Measurements from ENCODE around the gene ATOX1.
A peak's percentile ranks its signal among the peaks of the same experiment; 100 is the strongest.
"Not testable (repeated sequence)": the region's sequence is repeated elsewhere in the genome, so short reads cannot be mapped to it uniquely, and the experiment has no call there.

The ATOX1 gene

DNA sequence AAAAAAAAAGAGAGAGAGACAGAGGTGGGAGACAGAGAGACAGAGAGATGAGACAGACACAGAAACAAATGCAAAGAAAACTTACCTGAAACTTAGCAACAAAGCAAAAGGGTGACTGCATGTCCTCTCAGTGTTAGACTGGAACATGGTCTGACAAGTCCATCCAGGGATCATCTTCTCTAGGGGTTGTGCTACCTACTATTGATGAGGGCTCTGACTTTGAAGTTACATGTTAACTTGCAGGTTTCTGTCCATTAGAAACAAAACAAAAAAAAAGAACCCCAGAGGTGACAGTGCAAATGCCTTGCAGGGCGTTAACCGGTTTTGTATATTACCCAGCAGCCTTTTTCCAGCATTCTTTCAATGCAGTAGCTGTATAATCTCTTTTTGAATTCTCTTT lies 58.1 kb downstream of the ATOX1 start:
- FAIRE-seq (no peak), DNase-seq (ENCODE audit: insufficient read length, low spot score) (peak; percentile 17)

DNA sequence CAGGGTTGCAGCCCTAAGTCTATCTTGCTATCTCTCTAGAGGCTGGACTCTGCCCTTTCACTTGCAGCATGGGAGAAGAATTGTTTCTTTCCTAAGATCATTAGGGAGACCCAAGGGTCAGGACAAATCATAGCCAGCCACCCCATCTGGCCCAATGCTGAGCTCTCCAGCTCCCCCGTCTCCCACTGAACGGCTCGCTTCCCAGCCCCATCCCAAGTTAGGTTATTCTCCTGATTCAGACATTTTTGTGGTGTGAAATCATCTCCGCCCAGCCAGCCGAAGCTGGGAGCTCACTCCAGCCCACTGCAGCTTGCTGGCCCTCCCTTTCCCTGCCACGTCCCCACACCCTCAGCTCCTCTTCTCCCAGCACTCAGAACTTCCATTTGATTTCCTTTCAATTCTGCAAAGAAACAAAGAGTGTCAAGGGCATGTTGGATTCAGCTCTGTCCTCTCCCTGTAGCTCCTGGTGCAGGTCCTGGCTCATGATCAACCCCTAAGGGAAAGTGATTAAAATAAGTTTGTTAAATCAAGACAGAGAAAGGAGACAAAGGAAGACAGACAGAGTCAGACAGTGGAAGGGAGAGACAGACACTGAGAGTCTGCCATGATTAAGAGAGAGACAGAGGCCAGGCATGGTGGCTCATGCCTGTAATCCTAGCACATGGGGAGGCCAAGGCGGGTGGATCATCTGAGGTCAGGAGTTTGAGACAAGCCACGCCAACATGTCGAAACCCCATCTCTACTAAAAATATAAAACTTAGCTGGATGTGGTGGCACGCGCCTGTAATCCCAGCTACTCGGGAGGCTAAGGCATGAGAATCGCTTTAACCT lies 59.1 kb downstream of the ATOX1 start:
- FAIRE-seq (peak; percentile 40), DNase-seq (ENCODE audit: insufficient read length, low spot score) (no peak)

DNA sequence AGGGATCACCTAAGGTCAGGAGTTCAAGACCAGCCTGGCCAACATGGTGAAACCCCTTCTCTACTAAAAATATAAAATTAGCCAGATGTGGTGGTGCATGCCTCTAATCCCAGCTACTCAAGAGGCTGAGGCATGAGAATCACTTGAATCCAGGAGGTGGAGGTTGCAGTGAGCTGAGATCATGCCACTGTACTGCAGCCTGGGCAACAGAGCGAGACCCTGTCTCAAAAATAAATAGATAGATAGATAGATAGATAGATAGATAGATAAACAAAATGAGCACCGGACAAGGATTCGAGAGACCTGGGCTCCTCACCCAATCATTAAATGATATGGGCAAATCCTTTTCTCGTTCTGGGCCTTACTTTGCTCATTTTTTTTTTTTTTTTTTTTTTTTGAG lies 60.4 kb downstream of the ATOX1 start:
- FAIRE-seq; DNase-seq (ENCODE audit: insufficient read length, low spot score): not testable (repeated sequence)

DNA sequence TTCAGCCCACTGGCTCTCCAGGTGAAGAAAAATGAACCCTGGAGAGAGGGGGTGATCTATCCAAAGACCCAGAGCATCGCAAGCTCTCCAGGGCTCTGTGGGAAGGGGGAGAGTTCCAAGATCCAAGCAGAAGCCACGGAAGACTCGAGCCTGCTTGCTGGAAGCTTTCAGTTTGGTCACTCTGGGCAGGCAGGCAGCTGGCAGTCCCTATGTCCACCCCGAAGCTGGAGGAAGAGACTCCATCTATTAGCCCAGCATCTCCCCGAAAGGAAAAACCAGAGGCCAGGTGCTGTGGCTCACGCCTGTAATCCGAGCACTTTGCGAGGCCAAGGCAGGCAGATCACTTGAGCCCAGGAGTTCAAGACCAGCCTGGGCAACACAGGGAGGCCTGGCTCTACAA lies 61.0 kb downstream of the ATOX1 start:
- DNase-seq (ENCODE audit: insufficient read length, low spot score) (no peak), FAIRE-seq (no peak)

DNA sequence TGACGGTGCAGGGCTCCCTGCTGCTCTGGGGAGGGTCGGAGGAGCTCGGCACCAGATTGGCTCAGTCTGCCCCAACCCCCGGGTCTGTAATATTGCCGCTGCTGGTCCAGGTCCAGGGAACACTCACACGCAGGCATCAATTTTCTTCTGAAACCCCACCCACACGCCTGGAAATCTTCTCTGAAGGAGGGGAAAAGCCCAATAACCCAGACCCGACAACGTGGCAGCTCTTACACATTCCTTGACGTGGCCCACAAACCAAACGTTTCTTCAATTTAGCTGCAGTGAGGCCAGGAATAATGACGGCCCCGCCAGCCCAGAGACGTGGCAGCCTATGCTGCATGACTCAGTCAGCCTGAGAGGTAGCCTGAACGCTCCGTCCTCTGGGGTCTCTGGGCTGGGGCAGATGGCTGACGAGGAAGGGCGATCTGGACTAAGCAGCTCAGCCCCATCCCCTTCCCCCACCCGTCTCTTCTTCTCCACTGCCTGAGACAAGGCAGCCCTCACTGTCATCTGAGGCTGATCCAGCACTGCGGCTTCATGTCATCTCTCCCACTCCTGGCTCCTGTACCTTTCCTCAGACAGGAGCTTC lies 61.9 kb downstream of the ATOX1 start:
- FAIRE-seq (no peak), DNase-seq (ENCODE audit: insufficient read length, low spot score) (no peak)

DNA sequence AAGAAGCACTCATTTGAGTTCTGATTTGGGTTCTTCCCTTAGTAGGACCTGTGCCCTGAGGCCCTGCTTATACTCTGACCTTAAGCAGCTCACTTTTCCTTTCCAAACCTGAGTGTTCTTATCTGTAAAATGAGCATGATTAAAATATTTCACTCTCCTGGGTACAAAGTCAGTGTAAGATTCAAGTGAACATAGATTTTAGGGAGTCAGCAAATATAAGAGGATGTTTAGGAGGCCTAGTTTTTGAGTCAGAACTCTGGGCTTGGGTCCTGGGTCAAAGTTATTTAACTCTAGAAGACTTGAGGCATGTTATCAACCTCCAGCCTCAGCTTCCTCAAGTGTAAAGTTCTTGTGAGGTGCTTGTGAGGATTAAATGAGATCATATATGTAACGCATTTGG lies 63.0 kb downstream of the ATOX1 start:
- no peak for FAIRE-seq
- no peak for DNase-seq (ENCODE audit: insufficient read length, low spot score)

DNA sequence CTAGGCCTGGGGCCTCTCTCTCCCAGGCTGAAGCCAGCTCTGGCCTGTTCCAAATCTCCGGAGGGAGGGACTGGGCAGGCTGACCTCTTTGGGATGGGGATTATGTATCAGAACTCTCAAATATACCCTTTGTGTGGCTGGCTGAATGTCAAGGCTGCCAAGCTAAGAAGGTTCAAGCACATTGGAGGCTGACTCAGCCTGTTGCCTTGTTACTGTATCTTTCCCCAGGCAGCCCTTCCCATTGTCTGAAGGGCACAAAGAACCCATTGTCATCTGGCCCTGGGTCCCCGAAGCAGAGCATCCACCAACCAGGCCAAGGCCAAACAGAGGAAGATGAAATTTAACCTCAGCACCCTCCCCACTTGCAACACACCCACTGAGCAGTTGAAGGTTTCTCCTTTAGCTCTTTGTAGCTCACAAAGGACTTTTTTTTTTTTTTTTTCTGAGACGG lies 64.4 kb downstream of the ATOX1 start:
- no peak for FAIRE-seq

More for the DNA sequence above, 64.4 kb downstream of the ATOX1 start:
- no peak for DNase-seq (ENCODE audit: insufficient read length, low spot score)

Data from GM19239 (cell line).